Measurements from ENCODE around the gene EEF2. TPM values are rescaled to one million over a fixed set of nuclear protein-coding genes. Genes with fewer than 3 reads are reported as not detected.

The EEF2 gene
- total and polyA plus RNA-seq, 5 donors from 2014 or later, result 564 to 2,369 (median 588) TPM

DNA sequence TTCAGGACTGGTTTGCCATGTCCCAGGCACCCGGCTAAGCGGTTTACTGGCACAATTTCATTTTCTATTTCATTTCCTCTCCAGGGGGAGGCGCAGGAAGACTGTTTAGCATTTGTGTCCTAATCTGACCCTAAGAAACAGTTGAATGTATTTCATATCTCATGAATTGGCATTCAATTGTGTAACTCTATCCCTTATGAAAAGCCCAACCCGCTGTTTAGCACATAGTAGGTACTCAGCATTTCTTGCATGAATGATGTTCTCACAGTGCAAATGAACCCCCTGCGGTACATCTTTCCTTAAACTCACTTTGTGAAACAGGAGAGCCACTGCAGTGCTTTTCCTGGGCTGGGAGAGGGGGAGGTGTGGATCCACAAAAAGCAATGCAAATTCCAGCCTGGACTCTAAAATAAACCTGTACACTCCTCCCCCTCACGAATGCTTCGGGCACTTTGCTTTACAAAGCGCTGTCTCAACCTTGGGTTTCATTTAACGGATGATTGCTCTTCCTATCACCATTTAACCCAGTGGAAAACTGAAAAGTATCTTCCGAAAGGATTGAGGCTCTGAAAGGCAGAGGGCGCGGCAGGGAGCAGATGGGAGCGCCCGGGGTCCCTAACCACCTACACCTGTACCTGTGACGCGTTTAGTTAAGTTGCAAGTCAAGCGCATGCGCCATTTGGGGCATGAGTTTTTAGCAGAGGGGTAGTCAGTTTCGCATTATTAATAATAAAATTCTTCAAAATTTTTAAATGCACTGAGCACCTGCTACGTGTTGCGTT, 1.2 kb upstream of the EEF2 start:
- Histone ChIP-seq H3K4me1 (ENCODE audit: control insufficient read depth, insufficient read depth, low read length, poor library complexity, severe bottlenecking) (peaks cover 53% of the 10 kb centered on the region), H3K4me3 (ENCODE audit: low read depth, low read length) (peak overlapping the region; percentile 91), H3K9me3 (ENCODE audit: control insufficient read depth in 2 of 2, low read length in 2 of 2) (no peaks in the 10 kb centered on the region), H3K27me3 (ENCODE audit: control insufficient read depth, insufficient read depth, low read length) (no peaks in the 10 kb centered on the region), H3K36me3 (ENCODE audit: control insufficient read depth, insufficient read depth, low read length) (peaks cover 28% of the 10 kb centered on the region), H3K27ac (ENCODE audit: insufficient read depth, low read length, poor library complexity, severe bottlenecking) (peak overlapping the region; percentile 71)
- Mint-ChIP-seq H3K27ac (peak overlapping the region; percentile 53 to 98 (median 90)), H3K36me3 (peaks cover 22% of the 10 kb centered on the region), H3K4me1 (peaks cover 20 to 60% (median 36%) of the 10 kb centered on the region in 4 donors), H3K9me3 (peaks cover 0 to 2% (median 0%) of the 10 kb centered on the region in 7 donors), H3K27me3 (peaks cover 13% of the 10 kb centered on the region), H3K4me3 (peak overlapping the region; percentile 97 to 98 (median 98))
- peak; percentile 43 to 86 (median 75) for DNase-seq
- ATAC-seq (ENCODE audit: low read depth in 2 of 2), result peak in 1 of 2 donors; percentile 9

DNA sequence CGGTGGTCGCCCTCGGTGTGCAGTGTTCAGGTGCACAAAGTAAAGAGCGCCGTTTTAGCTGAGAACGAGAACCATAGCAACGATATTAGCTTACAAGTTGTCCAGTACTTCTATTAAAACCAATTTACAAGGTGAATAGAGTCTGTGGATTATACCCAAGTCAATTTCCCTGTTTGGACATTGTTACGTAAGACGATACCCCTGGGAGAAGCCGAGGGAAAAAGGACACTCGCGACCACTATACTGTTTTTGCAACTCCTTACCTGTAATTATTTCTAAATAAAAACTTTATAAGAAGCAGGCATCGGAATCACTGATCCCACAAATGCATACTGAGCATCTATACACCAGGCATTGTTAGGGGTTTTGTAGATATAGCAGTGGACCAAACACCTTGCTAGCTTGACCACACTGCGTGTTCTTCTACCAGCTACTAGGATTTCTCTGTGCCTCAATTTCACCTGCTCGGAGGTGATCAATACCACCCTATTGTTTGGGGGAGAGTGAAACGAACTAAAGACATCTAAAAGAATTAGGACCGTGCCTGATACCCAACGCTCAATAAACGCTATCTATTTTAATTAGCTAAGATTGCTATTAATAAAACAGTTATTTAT, 488 bp upstream of the EEF2 start:
- peak overlapping the region; percentile 71 for H3K27ac ChIP-seq (ENCODE audit: insufficient read depth, low read length, poor library complexity, severe bottlenecking)
- H3K4me1 ChIP-seq (ENCODE audit: control insufficient read depth, insufficient read depth, low read length, poor library complexity, severe bottlenecking), result peaks cover 58% of the 10 kb centered on the region
- ATAC-seq (ENCODE audit: low read depth in 2 of 2) (no peak), DNase-seq (no peak)
- H3K4me3 Mint-ChIP-seq, result peak overlapping the region; percentile 97 to 98 (median 98)
- no peaks in the 10 kb centered on the region for H3K27me3 ChIP-seq (ENCODE audit: control insufficient read depth, insufficient read depth, low read length)
- peak overlapping the region; percentile 91 for H3K4me3 ChIP-seq (ENCODE audit: low read depth, low read length)
- peak overlapping the region; percentile 95 to 98 (median 97) for H3K27ac Mint-ChIP-seq
- no peaks in the 10 kb centered on the region for H3K9me3 ChIP-seq (ENCODE audit: control insufficient read depth in 2 of 2, low read length in 2 of 2)
- peaks cover 13% of the 10 kb centered on the region for H3K27me3 Mint-ChIP-seq
- peaks cover 22% of the 10 kb centered on the region for H3K36me3 Mint-ChIP-seq
- H3K4me1 Mint-ChIP-seq, result peaks cover 20 to 61% (median 36%) of the 10 kb centered on the region in 4 donors
- peaks cover 0 to 2% (median 0%) of the 10 kb centered on the region in 7 donors for H3K9me3 Mint-ChIP-seq
- peaks cover 35% of the 10 kb centered on the region for H3K36me3 ChIP-seq (ENCODE audit: control insufficient read depth, insufficient read depth, low read length)

DNA sequence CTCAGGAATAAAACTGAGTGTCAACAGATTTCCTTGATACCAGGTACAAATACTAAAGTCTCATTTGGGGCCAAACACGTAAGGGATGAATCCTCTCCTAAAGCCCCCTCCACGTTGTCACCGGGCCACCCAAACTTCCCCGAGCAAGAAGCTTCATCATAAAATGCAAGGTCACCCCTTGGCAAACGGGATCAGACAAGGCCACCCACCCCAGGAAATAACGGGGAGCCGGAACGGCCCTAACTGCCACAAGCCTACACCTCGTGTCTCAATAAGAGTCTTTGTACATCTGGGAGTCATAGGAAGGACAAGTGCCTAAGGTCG, 717 bp downstream of the EEF2 start:
- Mint-ChIP-seq H3K4me1 (peaks cover 15 to 56% (median 35%) of the 10 kb centered on the region in 4 donors), H3K36me3 (peaks cover 22% of the 10 kb centered on the region)
- no peak for DNase-seq

GRCh38 chr19:3983936-3984583, 1.2 kb downstream of the EEF2 start:
- ATAC-seq (ENCODE audit: low read depth in 2 of 2), result no peak
- peak overlapping the region; percentile 98 for H3K4me3 ChIP-seq (ENCODE audit: low read depth, low read length)
- H3K4me1 ChIP-seq (ENCODE audit: control insufficient read depth, insufficient read depth, low read length, poor library complexity, severe bottlenecking), result peaks cover 58% of the 10 kb centered on the region
- Mint-ChIP-seq H3K27me3 (peaks cover 13% of the 10 kb centered on the region), H3K27ac (peak overlapping the region; percentile 95 to 98 (median 97)), H3K4me3 (peak overlapping the region; percentile 97 to 98 (median 98)), H3K9me3 (peaks cover 0 to 2% (median 0%) of the 10 kb centered on the region in 7 donors), H3K36me3 (peaks cover 22% of the 10 kb centered on the region), H3K4me1 (peaks cover 15 to 59% (median 37%) of the 10 kb centered on the region in 4 donors)
- H3K36me3 ChIP-seq (ENCODE audit: control insufficient read depth, insufficient read depth, low read length), result peaks cover 52% of the 10 kb centered on the region
- no peaks in the 10 kb centered on the region for H3K9me3 ChIP-seq (ENCODE audit: control insufficient read depth in 2 of 2, low read length in 2 of 2)
- peak overlapping the region; percentile 90 for H3K27ac ChIP-seq (ENCODE audit: insufficient read depth, low read length, poor library complexity, severe bottlenecking)
- no peaks in the 10 kb centered on the region for H3K27me3 ChIP-seq (ENCODE audit: control insufficient read depth, insufficient read depth, low read length)
- DNase-seq, result peak in 2 of 3 donors; percentile 9 to 28

More for the DNA sequence above, 717 bp downstream of the EEF2 start:
- no peak for ATAC-seq (ENCODE audit: low read depth in 2 of 2)
- Mint-ChIP-seq H3K4me3 (peak overlapping the region; percentile 97 to 98 (median 98)), H3K27me3 (peaks cover 13% of the 10 kb centered on the region), H3K27ac (peak overlapping the region; percentile 95 to 98 (median 97)), H3K9me3 (peaks cover 0 to 2% (median 0%) of the 10 kb centered on the region in 7 donors)
- H3K27ac ChIP-seq (ENCODE audit: insufficient read depth, low read length, poor library complexity, severe bottlenecking), result peak overlapping the region; percentile 90
- H3K36me3 ChIP-seq (ENCODE audit: control insufficient read depth, insufficient read depth, low read length), result peaks cover 47% of the 10 kb centered on the region
- H3K27me3 ChIP-seq (ENCODE audit: control insufficient read depth, insufficient read depth, low read length), result no peaks in the 10 kb centered on the region
- H3K4me1 ChIP-seq (ENCODE audit: control insufficient read depth, insufficient read depth, low read length, poor library complexity, severe bottlenecking), result peaks cover 58% of the 10 kb centered on the region
- peak overlapping the region; percentile 98 for H3K4me3 ChIP-seq (ENCODE audit: low read depth, low read length)
- H3K9me3 ChIP-seq (ENCODE audit: control insufficient read depth in 2 of 2, low read length in 2 of 2), result no peaks in the 10 kb centered on the region

DNA sequence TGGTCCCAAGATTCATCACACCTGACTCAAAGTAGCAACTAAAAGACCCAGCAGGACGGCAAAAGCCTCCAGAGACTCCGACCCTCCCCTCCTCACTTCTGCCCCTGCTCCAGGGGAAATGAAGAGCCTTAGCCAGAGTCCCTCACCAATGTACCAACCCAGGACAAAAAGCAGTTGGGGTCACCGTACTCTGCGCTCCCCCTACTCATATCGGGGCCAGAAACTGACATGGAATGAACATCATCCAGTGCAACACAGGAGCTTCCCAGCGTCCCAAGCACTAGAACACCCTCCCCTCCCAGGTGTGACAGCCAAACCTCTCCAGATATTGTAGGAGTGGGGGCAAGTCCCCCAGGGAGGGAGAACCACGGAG, 1.7 kb downstream of the EEF2 start:
- H3K36me3 Mint-ChIP-seq, result peaks cover 22% of the 10 kb centered on the region
- H3K4me1 ChIP-seq (ENCODE audit: control insufficient read depth, insufficient read depth, low read length, poor library complexity, severe bottlenecking), result peaks cover 58% of the 10 kb centered on the region

DNA sequence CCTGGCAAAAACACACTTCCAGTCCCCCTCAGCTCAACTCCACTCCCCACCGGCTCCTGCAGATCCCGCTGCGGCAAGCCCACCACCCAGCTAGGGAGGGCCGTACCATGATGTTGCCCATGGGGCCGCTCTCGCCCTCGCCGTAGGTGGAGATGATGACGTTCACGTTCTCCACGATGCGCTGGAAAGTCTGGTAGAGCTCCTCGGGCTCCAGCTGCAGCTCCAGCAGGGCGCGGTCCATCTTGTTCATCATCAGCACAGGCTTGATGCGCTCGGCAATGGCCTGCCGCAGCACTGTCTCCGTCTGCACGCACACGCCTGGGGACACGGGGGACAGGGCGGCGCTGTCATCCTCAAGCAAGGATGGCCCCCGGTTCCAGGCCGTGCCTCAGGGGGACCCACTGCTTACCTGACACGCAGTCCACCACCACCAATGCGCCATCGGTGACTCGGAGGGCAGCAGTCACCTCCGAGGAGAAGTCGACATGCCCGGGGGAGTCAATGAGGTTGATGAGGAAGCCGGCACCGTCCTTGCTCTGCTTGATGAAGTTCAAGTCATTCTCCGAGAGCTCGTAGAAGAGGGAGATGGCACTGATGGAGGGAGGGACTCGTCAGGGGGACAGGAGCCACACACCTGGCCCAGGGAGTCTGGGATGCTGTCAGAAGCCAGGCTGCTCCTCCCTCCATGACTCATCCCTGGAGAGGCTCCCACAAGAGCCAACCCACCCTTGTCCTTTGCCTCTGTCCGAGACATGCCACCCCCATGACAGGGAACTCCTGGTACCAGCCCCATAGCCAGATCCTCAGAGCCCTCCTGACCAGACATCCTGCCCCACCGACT, 2.3 kb downstream of the EEF2 start:
- Mint-ChIP-seq H3K9me3 (peaks cover 0 to 2% (median 0%) of the 10 kb centered on the region in 7 donors), H3K4me1 (peaks cover 15 to 59% (median 40%) of the 10 kb centered on the region in 4 donors), H3K4me3 (peak overlapping the region; percentile 97 to 98 (median 98)), H3K27me3 (peaks cover 11% of the 10 kb centered on the region), H3K36me3 (peaks cover 26% of the 10 kb centered on the region), H3K27ac (peak overlapping the region; percentile 64 to 98 (median 97))
- Histone ChIP-seq H3K27me3 (ENCODE audit: control insufficient read depth, insufficient read depth, low read length) (no peaks in the 10 kb centered on the region), H3K9me3 (ENCODE audit: control insufficient read depth in 2 of 2, low read length in 2 of 2) (no peaks in the 10 kb centered on the region), H3K4me1 (ENCODE audit: control insufficient read depth, insufficient read depth, low read length, poor library complexity, severe bottlenecking) (peaks cover 58% of the 10 kb centered on the region), H3K27ac (ENCODE audit: insufficient read depth, low read length, poor library complexity, severe bottlenecking) (peak overlapping the region; percentile 90), H3K4me3 (ENCODE audit: low read depth, low read length) (no peak overlapping the region), H3K36me3 (ENCODE audit: control insufficient read depth, insufficient read depth, low read length) (peaks cover 60% of the 10 kb centered on the region)
- no peak for ATAC-seq (ENCODE audit: low read depth in 2 of 2)
- peak in 1 of 3 donors; percentile 17 for DNase-seq

More for the DNA sequence above, 1.7 kb downstream of the EEF2 start:
- H3K9me3 Mint-ChIP-seq, result peaks cover 0 to 2% (median 0%) of the 10 kb centered on the region in 7 donors
- H3K27me3 ChIP-seq (ENCODE audit: control insufficient read depth, insufficient read depth, low read length), result no peaks in the 10 kb centered on the region
- peaks cover 15 to 62% (median 39%) of the 10 kb centered on the region in 4 donors for H3K4me1 Mint-ChIP-seq
- peak overlapping the region; percentile 97 to 98 (median 98) for H3K4me3 Mint-ChIP-seq
- peaks cover 55% of the 10 kb centered on the region for H3K36me3 ChIP-seq (ENCODE audit: control insufficient read depth, insufficient read depth, low read length)
- peak overlapping the region; percentile 95 to 98 (median 97) for H3K27ac Mint-ChIP-seq
- H3K27ac ChIP-seq (ENCODE audit: insufficient read depth, low read length, poor library complexity, severe bottlenecking), result peak overlapping the region; percentile 90
- no peak for DNase-seq
- no peaks in the 10 kb centered on the region for H3K9me3 ChIP-seq (ENCODE audit: control insufficient read depth in 2 of 2, low read length in 2 of 2)
- peak overlapping the region; percentile 98 for H3K4me3 ChIP-seq (ENCODE audit: low read depth, low read length)
- H3K27me3 Mint-ChIP-seq, result peaks cover 13% of the 10 kb centered on the region
- ATAC-seq (ENCODE audit: low read depth in 2 of 2), result no peak
